Limb (tissue), 2 donors: Measurements from ENCODE around the gene MAP3K19.
"Not testable (repeated sequence)": the region's sequence is repeated elsewhere in the genome, so short reads cannot be mapped to it uniquely, and the experiment has no call there.

Source experiments
- DNase-seq, 2 donors: peaks; one replicate each; pipeline ENCODE4 v3.0.0-alpha.2; 2016; ENCODE audit errors: extremely low spot score in 2 of 2

Gene MAP3K19

GRCh38 chr2:135052042-135052876 is 5.0 kb upstream of the MAP3K19 start, which contains the start of gene RAB3GAP1:
Gene RAB3GAP1 (plus strand): TSS chr2:135052292. CDS start chr2:135052308, 16 bp downstream.
- peak; percentile 87 to 88 for DNase-seq

- no peak for DNase-seq
Measured at GRCh38 chr2:135050684-135051083, 3.4 kb upstream of the MAP3K19 start.

GRCh38 chr2:135050132-135050531 is 2.9 kb upstream of the MAP3K19 start:
- no peak for DNase-seq

GRCh38 chr2:135048122-135048521 is 875 bp upstream of the MAP3K19 start:
- DNase-seq, result no peak

GRCh38 chr2:135043345-135043744 is 3.9 kb downstream of the MAP3K19 start:
- no peak for DNase-seq

GRCh38 chr2:135037831-135038230 is 9.4 kb downstream of the MAP3K19 start:
- no peak for DNase-seq

GRCh38 chr2:135033216-135033615 is 14.0 kb downstream of the MAP3K19 start:
- DNase-seq, result not testable (repeated sequence)

GRCh38 chr2:135030826-135031225 is 16.4 kb downstream of the MAP3K19 start:
- DNase-seq, result peak in 1 of 2 donors; percentile 30

- no peak for DNase-seq
Measured at GRCh38 chr2:135029481-135030134, 17.6 kb downstream of the MAP3K19 start.

GRCh38 chr2:135023886-135024485 is 23.3 kb downstream of the MAP3K19 start:
- DNase-seq, result no peak

- no peak for DNase-seq
Measured at GRCh38 chr2:135022952-135023880, 24.0 kb downstream of the MAP3K19 start.

- DNase-seq, result no peak
Measured at GRCh38 chr2:135021618-135022017, 25.6 kb downstream of the MAP3K19 start.

- DNase-seq, result no peak
Measured at GRCh38 chr2:135011633-135012032, 35.6 kb downstream of the MAP3K19 start.

- no peak for DNase-seq
Measured at GRCh38 chr2:135010200-135010942, 36.9 kb downstream of the MAP3K19 start.

GRCh38 chr2:135009339-135009738 is 37.9 kb downstream of the MAP3K19 start:
- no peak for DNase-seq

GRCh38 chr2:135005753-135006152 is 41.5 kb downstream of the MAP3K19 start:
- no peak for DNase-seq

- DNase-seq, result peak; percentile 38 to 78
Measured at GRCh38 chr2:135004005-135004746, 43.1 kb downstream of the MAP3K19 start.

GRCh38 chr2:135002836-135003235 is 44.4 kb downstream of the MAP3K19 start:
- no peak for DNase-seq

GRCh38 chr2:134999521-134999920 is 47.7 kb downstream of the MAP3K19 start:
- DNase-seq, result no peak
